IMR-90 (cell line): ENCODE data around the gene CTIF. TPM values are rescaled to one million over a fixed set of nuclear protein-coding genes. Genes with fewer than 3 reads are reported as not detected.

Experiments
- ATAC-seq: fragments of 200-7000 bp; cut with Tn5 transposase; 2 replicates; pipeline ENCODE4 v1.9.1; 2020; ENCODE audit warnings: low read depth, mild to moderate bottlenecking, moderate library complexity
- BruUV-seq: library from RNA; stranded (reverse); fragments of 400-500 nt; replicated peaks from 2 replicates; lab custom pipeline; 2021; lab: Mats Ljungman, UMichigan
- CTCF ChIA-PET: fragments of 300-600 bp; formaldehyde crosslinking; extraction: SDS; loops from one replicate; lab custom pipeline; 2021; ENCODE audit warnings: antibody characterized with exemption; lab: Yijun Ruan, JAX
- POLR2A ChIA-PET: fragments of 300-600 bp; sonication (Branson Sonifier 250); formaldehyde crosslinking; loops from one replicate; lab custom pipeline; 2022; ENCODE audit warnings: antibody characterized with exemption; ENCODE audit not compliant: unreplicated experiment; lab: Charles Lee
- DNase-seq: peaks from one replicate; pipeline ENCODE4 v3.0.0; 2013
- H2AFZ ChIP-seq: replicated peaks from 2 replicates; pipeline ENCODE3; 2013; ENCODE audit warnings: low read length, mild to moderate bottlenecking; ENCODE audit not compliant: poor library complexity
- H2AK5ac ChIP-seq: 2 replicates; pipeline ENCODE4 v1.6.1; 2013; ENCODE audit warnings: low read depth, low read length, inconsistent platforms
- H2AK9ac ChIP-seq: replicated peaks from 2 replicates; pipeline ENCODE3; 2013; ENCODE audit warnings: mild to moderate bottlenecking, low read depth, low read length, moderate library complexity; ENCODE audit not compliant: poor library complexity
- H2BK120ac ChIP-seq: 2 replicates; pipeline ENCODE4 v1.6.1; 2013; ENCODE audit warnings: low read depth, low read length, inconsistent platforms
- H2BK15ac ChIP-seq: 3 replicates; pipeline ENCODE4 v1.6.1; 2013; ENCODE audit warnings: low read depth, low read length, inconsistent platforms
- H2BK20ac ChIP-seq: 2 replicates; pipeline ENCODE4 v1.6.1; 2013; ENCODE audit warnings: low read depth, mild to moderate bottlenecking, inconsistent platforms, low read length, moderate library complexity
- H2BK5ac ChIP-seq: 2 replicates; pipeline ENCODE4 v1.6.1; 2013; ENCODE audit warnings: mild to moderate bottlenecking, low read depth, low read length, inconsistent platforms; ENCODE audit not compliant: poor library complexity, severe bottlenecking
- H3K14ac ChIP-seq: replicated peaks from 2 replicates; pipeline ENCODE4 v1.6.1; 2013; ENCODE audit warnings: low read depth, low read length, inconsistent platforms
- H3K18ac ChIP-seq: 2 replicates; pipeline ENCODE4 v1.6.1; 2013; ENCODE audit warnings: low read depth, low read length, control low read depth
- H3K23ac ChIP-seq: 2 replicates; pipeline ENCODE4 v1.6.1; 2013; ENCODE audit warnings: low read depth, low read length, inconsistent platforms
- H3K27ac ChIP-seq: 2 replicates; pipeline ENCODE4 v1.5.1; 2013; ENCODE audit warnings: mild to moderate bottlenecking, control low read depth, low read length; ENCODE audit not compliant: insufficient read depth
- H3K27me3 ChIP-seq: 2 replicates; pipeline ENCODE4 v1.6.1; 2013; ENCODE audit warnings: low read length; ENCODE audit not compliant: control insufficient read depth, insufficient read depth
- H3K36me3 ChIP-seq: 2 replicates; pipeline ENCODE4 v1.6.1; 2013; ENCODE audit warnings: low read length, mixed read lengths; ENCODE audit not compliant: control insufficient read depth, insufficient read depth
- H3K4ac ChIP-seq: 2 replicates; pipeline ENCODE4 v1.6.1; 2013; ENCODE audit warnings: low read depth, low read length, inconsistent platforms
- H3K4me1 ChIP-seq: 2 replicates; pipeline ENCODE4 v1.6.1; 2013; ENCODE audit warnings: low read length, mixed read lengths; ENCODE audit not compliant: control insufficient read depth, insufficient read depth
- H3K4me2 ChIP-seq: 2 replicates; pipeline ENCODE4 v1.6.1; 2013; ENCODE audit warnings: low read depth, mild to moderate bottlenecking, control low read depth, low read length, moderate library complexity
- H3K4me3 ChIP-seq: 2 replicates; pipeline ENCODE4 v1.5.1; 2013; ENCODE audit warnings: low read depth, mild to moderate bottlenecking, control low read depth, low read length, moderate library complexity; ENCODE audit not compliant: insufficient read depth
- H3K56ac ChIP-seq: 2 replicates; pipeline ENCODE4 v1.6.1; 2013; ENCODE audit warnings: low read length, inconsistent platforms; ENCODE audit not compliant: insufficient read depth; ENCODE audit errors: extremely low read depth
- H3K79me1 ChIP-seq, 2 experiments: 2 replicates each; pipeline ENCODE4 v1.6.1; 2013; ENCODE audit warnings: low read length in 2 of 2, inconsistent platforms in 1 of 2, low read depth in 1 of 2
- H3K9ac ChIP-seq: 2 replicates; pipeline ENCODE4 v1.6.1; 2013; ENCODE audit warnings: low read depth, low read length, control low read depth
- H3K9me1 ChIP-seq: 2 replicates; pipeline ENCODE4 v1.6.1; 2013; ENCODE audit warnings: low read length, inconsistent platforms; ENCODE audit not compliant: insufficient read depth
- H3K9me3 ChIP-seq: 2 replicates; pipeline ENCODE4 v1.6.1; 2013; ENCODE audit warnings: low read length; ENCODE audit not compliant: control insufficient read depth, insufficient read depth
- H4K20me1 ChIP-seq: 2 replicates; pipeline ENCODE4 v1.6.1; 2013; ENCODE audit warnings: low read length, inconsistent platforms; ENCODE audit not compliant: insufficient read depth
- H4K5ac ChIP-seq: 2 replicates; pipeline ENCODE4 v1.6.1; 2013; ENCODE audit warnings: mild to moderate bottlenecking, low read depth, low read length, control low read depth
- H4K8ac ChIP-seq, 2 experiments: 2 replicates each; pipeline ENCODE4 v1.6.1; 2013; ENCODE audit warnings: low read depth in 2 of 2, low read length in 2 of 2, control low read depth in 1 of 2, inconsistent platforms in 1 of 2
- H4K91ac ChIP-seq: 2 replicates; pipeline ENCODE4 v1.6.1; 2013; ENCODE audit warnings: low read depth, low read length, inconsistent platforms; ENCODE audit not compliant: insufficient read depth
- BHLHE40 ChIP-seq: fragments of 150-350 bp; IDR thresholded peaks from 2 replicates; pipeline ENCODE4 v1.6.1; 2016; ENCODE audit warnings: mild to moderate bottlenecking, low read depth, low read length
- CEBPB ChIP-seq: IDR thresholded peaks from 2 replicates; pipeline ENCODE4 v1.6.1; 2012; ENCODE audit warnings: low read depth, low read length, improper control_type of control experiment
- CTCF ChIP-seq: conservative IDR thresholded peaks from 2 replicates; pipeline ENCODE4 v1.5.1; 2012; ENCODE audit warnings: mild to moderate bottlenecking, low read depth, low read length, improper control_type of control experiment
- ELK1 ChIP-seq: fragments of 150-350 bp; IDR thresholded peaks from 2 replicates; pipeline ENCODE4 v1.6.1; 2016; ENCODE audit warnings: low read depth, mild to moderate bottlenecking, low read length, moderate library complexity, borderline replicate concordance
- FOS ChIP-seq: fragments of 150-350 bp; IDR thresholded peaks from 2 replicates; pipeline ENCODE4 v1.6.1; 2016; ENCODE audit warnings: low read depth, low read length
- MAFK ChIP-seq: IDR thresholded peaks from 2 replicates; pipeline ENCODE4 v1.6.1; 2012; ENCODE audit warnings: low read depth, low read length, improper control_type of control experiment
- MAZ ChIP-seq: IDR thresholded peaks from 2 replicates; pipeline ENCODE4 v1.6.1; 2012; ENCODE audit warnings: low read depth, mild to moderate bottlenecking, low read length, improper control_type of control experiment, moderate library complexity, borderline replicate concordance
- MXI1 ChIP-seq: IDR thresholded peaks from 2 replicates; pipeline ENCODE4 v1.6.1; 2012; ENCODE audit warnings: low read depth, mild to moderate bottlenecking, low read length, moderate library complexity, borderline replicate concordance
- NFE2L2 ChIP-seq: fragments of 150-350 bp; IDR thresholded peaks from 2 replicates; pipeline ENCODE4 v1.6.1; 2016; ENCODE audit warnings: low read depth, mild to moderate bottlenecking, low read length
- POLR2A ChIP-seq: IDR thresholded peaks from 2 replicates; pipeline ENCODE4 v1.6.1; 2012; ENCODE audit warnings: mild to moderate bottlenecking, low read depth, low read length
- RAD21 ChIP-seq: IDR thresholded peaks from 2 replicates; pipeline ENCODE4 v1.6.1; 2012; ENCODE audit warnings: low read length, improper control_type of control experiment
- RCOR1 ChIP-seq: IDR thresholded peaks from 2 replicates; pipeline ENCODE4 v1.6.1; 2012; ENCODE audit warnings: mild to moderate bottlenecking, low read length, improper control_type of control experiment; ENCODE audit not compliant: insufficient replicate concordance
- RFX5 ChIP-seq: IDR thresholded peaks from 2 replicates; pipeline ENCODE4 v1.8.0; 2012; ENCODE audit warnings: low read depth, mild to moderate bottlenecking, low read length, moderate library complexity
- SMC3 ChIP-seq: fragments of 150-350 bp; IDR thresholded peaks from 2 replicates; pipeline ENCODE4 v1.6.1; 2016; ENCODE audit warnings: low read depth, mild to moderate bottlenecking, antibody characterized with exemption, low read length, moderate library complexity
- USF2 ChIP-seq: fragments of 150-350 bp; IDR thresholded peaks from 2 replicates; pipeline ENCODE4 v1.6.1; 2017; ENCODE audit warnings: mild to moderate bottlenecking, antibody characterized with exemption, low read length, low read depth
- WGBS, 2 experiments: methylation state at CpG; one replicate each; pipeline versions ENCODE4 v1.1.5 to v1.1.7; 2013; ENCODE audit warnings: missing lambda C conversion rate in 2 of 2; ENCODE audit not compliant: insufficient read length in 1 of 2; ENCODE audit errors: extremely low coverage in 2 of 2; 5-methylcytosine and 5-hydroxymethylcytosine counted together
- dilution Hi-C: fragments of 300-500 bp; cut with HindIII; formaldehyde crosslinking; loops from one replicate; pipeline ENCODE4 v1.14.3; 2018; ENCODE audit warnings: low sequenced_read_pairs; ENCODE audit not compliant: unreplicated experiment
- in situ Hi-C: fragments of 300-500 bp; cut with MboI; formaldehyde crosslinking; loops from 3 replicates; pipeline ENCODE4 v1.14.3; 2019; ENCODE audit warnings: low sequenced_read_pairs, inconsistent platforms, mixed read lengths
- intact Hi-C: fragments of 100-400 bp; cut with micrococcal nuclease; formaldehyde crosslinking; loops from 2 replicates; pipeline ENCODE4 v1.10.0; 2022
- polyA plus RNA-seq, 3 experiments: library from polyadenylated mRNA; depleted of rRNA; stranded (reverse); fragments of >200 nt; gene quantifications; 2 replicates each; pipeline ENCODE4 v1.2.3, GENCODE V29; 2012; ENCODE audit warnings: low replicate concordance in 1 of 3
- total RNA-seq: library from RNA; depleted of rRNA; stranded (reverse); fragments of >200 nt; gene quantifications from 2 replicates; pipeline ENCODE4 v1.2.3, GENCODE V29; 2012

Gene CTIF
- total and polyA plus RNA-seq, 2 of the 4 experiments (the other 2 are of a cell fraction), result 25.1 to 57.0 TPM

- H2BK120ac ChIP-seq, result no peak overlapping the region
- H3K9me3 ChIP-seq, result no peaks in the 10 kb centered on the region
- no peak overlapping the region for H4K5ac ChIP-seq
- no peak overlapping the region for H3K18ac ChIP-seq
- H3K4me3 ChIP-seq, result no peak overlapping the region
- no peak overlapping the region for H4K8ac ChIP-seq
- ChIA-PET POLR2A (interaction anchor here (0.6 kb wide), 1 partner anchor 9 kb away, joined by 4 read pairs; no protein-coding TSS in a partner anchor), CTCF (no interaction called here)
- peaks cover 15% of the 10 kb centered on the region for H4K20me1 ChIP-seq
- BruUV-seq, result no TSS peak
- H3K9ac ChIP-seq, result no peak overlapping the region
- H2AFZ ChIP-seq, result peak overlapping the region; percentile 6
- H2AK5ac ChIP-seq, result no peak overlapping the region
- H4K91ac ChIP-seq, result no peak overlapping the region
- dilution Hi-C loops (no loop called here), in situ Hi-C loops (no loop called here), intact Hi-C loops (no loop called here)
- H3K4me1 ChIP-seq, result peaks cover 17% of the 10 kb centered on the region
- peak overlapping the region; percentile 9 for H2AK9ac ChIP-seq
- H2BK15ac ChIP-seq, result no peak overlapping the region
- H3K4ac ChIP-seq, result no peak overlapping the region
- no peak overlapping the region for H3K27ac ChIP-seq
- WGBS, 2 experiments, result 93% methylated on average over 4 of the region's 10 CpGs; no CpG with 5 or more reads in 1 of the 2 experiments
- H3K14ac ChIP-seq, result no peak overlapping the region
- DNase-seq (no peak), ATAC-seq (no peak)
- peaks cover 47% of the 10 kb centered on the region for H3K36me3 ChIP-seq
- no peak overlapping the region for H2BK20ac ChIP-seq
- H3K27me3 ChIP-seq, result no peaks in the 10 kb centered on the region
- H3K4me2 ChIP-seq, result no peak overlapping the region
- no peak overlapping the region for H2BK5ac ChIP-seq
- H3K9me1 ChIP-seq, result peaks cover 43% of the 10 kb centered on the region
- H3K56ac ChIP-seq, result no peak overlapping the region
- H3K23ac ChIP-seq, result no peak overlapping the region
- peaks cover 22 to 78% of the 10 kb centered on the region in 2 experiments for H3K79me1 ChIP-seq
- TF ChIP-seq BHLHE40, result no peak
- TF ChIP-seq MXI1, result no peak
- no peak for TF ChIP-seq NFE2L2
- TF ChIP-seq CTCF, result no peak
- TF ChIP-seq CEBPB, result no peak
- TF ChIP-seq MAZ, result no peak
- TF ChIP-seq SMC3, result no peak
- no peak for TF ChIP-seq USF2
- TF ChIP-seq ELK1, result no peak
- TF ChIP-seq RCOR1, result no peak
- no peak for TF ChIP-seq RAD21
- no peak for TF ChIP-seq FOS
- no peak for TF ChIP-seq POLR2A
- no peak for TF ChIP-seq MAFK
- TF ChIP-seq RFX5, result no peak
Measured at GRCh38 chr18:48786455-48787202, 247.8 kb downstream of the CTIF start.
